CD4-positive, CD25-positive, alpha-beta regulatory T cell (primary cell): ENCODE measurements around the gene PPP6R2. TPM values are rescaled to one million over a fixed set of nuclear protein-coding genes. Genes with fewer than 3 reads are reported as not detected.
A peak's percentile ranks its signal among the peaks of the same experiment; 100 is the strongest.
"Not testable (repeated sequence)": the region's sequence is repeated elsewhere in the genome, so short reads cannot be mapped to it uniquely, and the experiment has no call there.

Experiments used
- ATAC-seq, 2 donors: fragments of 150-1000 bp; cut with Tn5 transposase; one replicate each; pipeline ENCODE4 v1.10.0; 2021; ENCODE audit warnings: low read depth in 2 of 2, moderate number of reproducible peaks in 2 of 2, moderate library complexity in 1 of 2
- DNase-seq, 3 donors: peaks; one replicate each; pipeline versions ENCODE4 v3.0.0 to v3.0.0-alpha.2; 2012 to 2022; ENCODE audit warnings: mixed read lengths in 1 of 3
- H3K27ac ChIP-seq: one replicate; pipeline ENCODE4 v1.7.0; 2013; ENCODE audit warnings: mild to moderate bottlenecking, low read length; ENCODE audit not compliant: insufficient read depth, poor library complexity, severe bottlenecking
- H3K27me3 ChIP-seq: one replicate; pipeline ENCODE4 v1.7.0; 2013; ENCODE audit warnings: low read length; ENCODE audit not compliant: control insufficient read depth, insufficient read depth
- H3K36me3 ChIP-seq: one replicate; pipeline ENCODE4 v1.7.0; 2013; ENCODE audit warnings: mild to moderate bottlenecking, low read length, moderate library complexity; ENCODE audit not compliant: control insufficient read depth, insufficient read depth
- H3K4me1 ChIP-seq: 2 replicates; pipeline ENCODE4 v1.7.0; 2013; ENCODE audit warnings: mild to moderate bottlenecking, low read length; ENCODE audit not compliant: insufficient read depth, control insufficient read depth, poor library complexity, severe bottlenecking
- H3K4me3 ChIP-seq: one replicate; pipeline ENCODE4 v1.7.0; 2013; ENCODE audit warnings: low read depth, mild to moderate bottlenecking, low read length, moderate library complexity
- H3K9me3 ChIP-seq, 2 experiments: 1 replicate in 1 of 2; 2 replicates in 1 of 2; pipeline ENCODE4 v1.7.0; 2013; ENCODE audit warnings: low read length in 2 of 2, mild to moderate bottlenecking in 1 of 2, moderate library complexity in 1 of 2; ENCODE audit not compliant: control insufficient read depth in 2 of 2
- H3K27ac Mint-ChIP-seq, 3 donors: one replicate each; pipeline ENCODE4 v1.8.0; 2020 to 2022; ENCODE audit warnings: mild to moderate bottlenecking in 3 of 3, mixed read lengths in 3 of 3, moderate library complexity in 2 of 3
- H3K27me3 Mint-ChIP-seq: one replicate; pipeline ENCODE4 v1.8.0; 2022; ENCODE audit warnings: mild to moderate bottlenecking, mixed read lengths
- H3K36me3 Mint-ChIP-seq: one replicate; pipeline ENCODE4 v1.8.0; 2020; ENCODE audit warnings: mixed read lengths
- H3K4me1 Mint-ChIP-seq, 4 donors: one replicate each; pipeline ENCODE4 v1.8.0; 2020 to 2022; ENCODE audit warnings: mixed read lengths in 4 of 4, mild to moderate bottlenecking in 1 of 4
- H3K4me3 Mint-ChIP-seq, 4 donors: one replicate each; pipeline ENCODE4 v1.8.0; 2020 to 2022; ENCODE audit warnings: mild to moderate bottlenecking in 4 of 4, mixed read lengths in 4 of 4, moderate library complexity in 3 of 4
- H3K9me3 Mint-ChIP-seq, 7 donors: one replicate each; pipeline ENCODE4 v1.8.0; 2020 to 2022; ENCODE audit warnings: mixed read lengths in 7 of 7, mild to moderate bottlenecking in 3 of 7, moderate library complexity in 2 of 7
- polyA plus RNA-seq, 4 donors: library from polyadenylated mRNA; unstranded; fragments of 300-500 nt; fragmentation: Illumina TruSeq; gene quantifications; one replicate each; pipeline ENCODE4 v1.2.3, GENCODE V29; 2021
- total RNA-seq: library from RNA; stranded (reverse); gene quantifications from one replicate; pipeline ENCODE4 v1.2.3, GENCODE V29; 2022

Gene PPP6R2
- total and polyA plus RNA-seq, 5 donors from 2014 or later: 15.9 to 85.7 (median 17.6) TPM

DNA sequence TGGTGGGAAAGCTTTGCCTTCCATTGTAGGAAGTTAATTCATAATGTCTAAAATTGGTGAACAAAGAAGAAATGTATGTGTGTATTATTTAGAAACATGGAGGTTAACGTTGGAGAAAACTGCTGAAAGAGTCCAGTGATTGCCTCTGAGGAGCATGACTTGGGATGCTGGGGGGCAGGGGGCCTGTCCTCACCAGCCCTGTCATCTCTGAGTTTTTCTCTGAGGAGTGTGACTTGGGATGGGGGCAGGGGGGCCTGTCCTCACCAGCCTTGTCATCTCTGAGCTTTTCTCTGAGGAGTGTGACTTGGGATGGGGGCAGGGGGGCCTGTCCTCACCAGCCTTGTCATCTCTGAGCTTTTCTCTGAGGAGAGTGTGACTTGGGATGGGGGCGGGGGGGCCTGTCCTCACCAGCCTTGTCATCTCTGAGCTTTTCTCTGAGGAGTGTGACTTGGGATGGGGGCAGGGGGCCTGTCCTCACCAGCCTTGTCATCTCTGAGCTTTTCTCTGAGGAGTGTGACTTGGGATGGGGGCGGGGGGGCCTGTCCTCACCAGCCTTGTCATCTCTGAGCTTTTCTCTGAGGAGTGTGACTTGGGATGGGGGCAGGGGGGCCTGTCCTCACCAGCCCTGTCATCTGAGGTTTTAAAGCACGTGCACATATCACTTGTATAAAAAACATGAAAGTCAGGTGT, 54.4 kb downstream of the PPP6R2 start:
- DNase-seq, H3K4me3 ChIP-seq, H3K4me3 Mint-ChIP-seq, ATAC-seq, H3K9me3 Mint-ChIP-seq, H3K27ac ChIP-seq, H3K4me1 ChIP-seq, H3K27me3 Mint-ChIP-seq, H3K9me3 ChIP-seq, H3K27me3 ChIP-seq: not testable (repeated sequence)
- Mint-ChIP-seq H3K27ac (peak overlapping the region in 2 of 3 donors; percentile 84 to 92), H3K36me3 (peaks cover 22% of the 10 kb centered on the region), H3K4me1 (peaks cover 4 to 34% (median 23%) of the 10 kb centered on the region in 4 donors)
- H3K36me3 ChIP-seq: peaks cover 31% of the 10 kb centered on the region

DNA sequence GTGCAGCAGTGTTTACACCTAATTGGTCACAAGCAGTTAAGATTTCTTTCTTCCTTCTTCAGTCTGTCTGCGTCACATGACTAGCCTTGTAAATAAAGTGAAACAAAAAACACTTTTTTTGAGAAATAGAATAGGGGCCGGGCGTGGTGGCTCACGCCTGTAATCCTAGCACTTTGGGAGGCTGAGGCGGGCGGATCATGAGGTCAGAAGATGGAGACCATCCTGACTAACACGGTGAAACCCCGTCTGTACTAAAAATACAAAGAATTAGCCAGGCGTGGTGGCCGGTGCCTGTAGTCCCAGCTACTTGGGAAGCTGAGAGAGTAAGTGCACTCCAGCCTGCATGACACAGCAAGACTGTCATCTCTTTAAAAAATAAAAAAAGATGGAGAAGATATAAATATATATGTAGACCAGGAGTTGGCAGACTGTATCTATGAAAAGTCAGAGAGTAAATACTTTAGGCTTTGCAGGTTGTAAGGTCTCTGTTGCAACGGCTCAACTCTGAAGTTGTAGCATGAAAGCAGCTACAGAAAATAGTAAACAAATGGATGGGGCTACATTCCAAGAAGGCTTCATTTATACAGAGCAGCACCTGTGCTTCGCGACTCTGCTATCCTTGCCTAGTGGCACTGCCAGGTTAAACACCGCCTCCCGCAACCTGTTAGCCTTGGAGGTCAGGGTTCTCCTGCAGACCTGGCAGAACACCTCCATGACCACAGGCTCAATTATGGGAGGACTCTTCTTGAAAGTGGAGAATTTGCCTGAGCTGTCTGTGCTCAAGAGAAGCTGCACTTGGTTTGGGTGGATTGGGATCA, 55.9 kb downstream of the PPP6R2 start:
- H3K27me3 ChIP-seq: no peaks in the 10 kb centered on the region
- H3K4me3 Mint-ChIP-seq: no peak overlapping the region
- H3K27me3 Mint-ChIP-seq: no peaks in the 10 kb centered on the region
- no peak overlapping the region for H3K27ac ChIP-seq
- DNase-seq: peak in 1 of 3 donors; percentile 23
- peaks cover 4 to 33% (median 22%) of the 10 kb centered on the region in 4 donors for H3K4me1 Mint-ChIP-seq
- peaks cover 11% of the 10 kb centered on the region for H3K36me3 Mint-ChIP-seq
- no peaks in the 10 kb centered on the region for H3K9me3 ChIP-seq
- peaks cover 28% of the 10 kb centered on the region for H3K36me3 ChIP-seq
- no peaks in the 10 kb centered on the region for H3K4me1 ChIP-seq
- no peak for ATAC-seq
- H3K27ac Mint-ChIP-seq: peak overlapping the region; percentile 61 to 89 (median 87)
- H3K9me3 Mint-ChIP-seq: no peaks in the 10 kb centered on the region
- H3K4me3 ChIP-seq: no peak overlapping the region

DNA sequence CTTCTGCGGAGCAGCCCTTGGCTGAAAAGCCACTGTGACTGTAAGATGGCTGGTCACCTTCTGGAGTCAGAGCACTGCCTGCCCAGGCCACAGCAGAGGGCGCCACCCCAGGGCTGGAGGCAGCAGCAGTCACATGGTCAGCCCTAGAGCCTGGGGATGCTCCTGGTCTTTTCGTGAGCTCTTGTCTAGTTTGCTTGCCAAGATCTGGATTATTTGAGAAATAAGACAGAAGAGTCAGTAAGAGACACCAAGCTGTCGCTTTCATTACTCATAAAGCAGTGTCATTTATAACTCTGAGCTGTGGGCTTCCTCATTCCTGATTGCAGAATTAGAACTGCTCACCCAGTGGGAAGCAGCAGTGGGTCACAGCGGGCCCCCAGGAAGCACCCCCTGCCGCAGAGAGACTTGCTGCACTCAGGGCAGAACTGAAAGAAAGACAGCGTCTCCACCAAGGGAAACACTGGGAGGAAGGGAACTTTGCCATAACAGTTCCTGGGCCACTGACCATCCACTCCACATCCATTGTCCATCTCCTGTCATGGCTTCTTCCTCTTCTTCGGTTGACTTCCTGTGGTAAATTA, 56.7 kb downstream of the PPP6R2 start:
- Mint-ChIP-seq H3K36me3 (peaks cover 11% of the 10 kb centered on the region), H3K4me3 (peak overlapping the region in 1 of 4 donors; percentile 4)
- no peak overlapping the region for H3K27ac ChIP-seq

DNA sequence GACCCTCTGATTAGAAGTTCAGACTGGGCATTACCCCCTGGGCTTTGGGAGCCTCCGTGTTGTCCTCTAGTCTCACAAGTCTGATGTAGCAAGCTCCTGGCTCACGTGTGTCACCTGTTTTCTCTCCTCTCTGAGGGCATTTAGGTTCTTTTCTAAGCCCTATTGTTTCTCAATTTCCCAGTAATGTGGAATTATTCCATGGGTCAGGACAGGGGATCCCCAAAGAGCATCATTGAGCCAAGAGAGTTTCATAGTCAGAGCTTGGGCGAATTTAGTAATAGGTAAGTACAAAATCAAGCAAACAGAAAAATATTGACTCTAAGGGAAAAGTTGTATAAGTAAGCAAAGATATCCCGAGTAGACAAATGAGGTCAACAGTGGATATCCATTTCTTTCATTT, 57.3 kb downstream of the PPP6R2 start:
- no peak overlapping the region for H3K27ac ChIP-seq
- no peak for ATAC-seq
- DNase-seq: no peak

More for the DNA sequence above, 56.7 kb downstream of the PPP6R2 start:
- DNase-seq (peak in 2 of 3 donors; percentile 10 to 20), ATAC-seq (peak in 1 of 2 donors; percentile 65)
- Mint-ChIP-seq H3K27ac (peak overlapping the region; percentile 61 to 89 (median 87)), H3K27me3 (no peaks in the 10 kb centered on the region), H3K4me1 (peaks cover 4 to 33% (median 21%) of the 10 kb centered on the region in 4 donors), H3K9me3 (no peaks in the 10 kb centered on the region)
- Histone ChIP-seq H3K4me3 (no peak overlapping the region), H3K27me3 (no peaks in the 10 kb centered on the region), H3K4me1 (no peaks in the 10 kb centered on the region), H3K36me3 (peaks cover 24% of the 10 kb centered on the region), H3K9me3 (no peaks in the 10 kb centered on the region)

DNA sequence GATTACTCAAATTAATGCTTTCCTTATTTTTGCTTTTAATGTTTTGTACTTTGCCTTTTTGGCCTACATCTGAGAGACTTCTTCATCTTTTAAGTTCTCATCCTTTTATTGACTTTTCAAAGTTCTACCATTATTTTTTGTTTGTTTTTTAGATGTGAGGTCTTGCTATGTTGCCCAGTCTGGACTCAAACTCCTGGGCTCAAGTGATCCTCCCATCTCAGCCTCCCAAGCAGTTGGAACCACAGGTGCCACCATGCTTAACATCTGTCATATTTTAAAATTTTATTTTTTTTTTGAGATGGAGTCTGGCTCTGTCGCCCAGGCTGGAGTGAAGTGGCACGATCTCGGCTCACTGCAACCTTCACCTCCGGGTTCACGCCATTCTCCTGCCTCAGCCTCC, 57.8 kb downstream of the PPP6R2 start:
- no peak for ATAC-seq
- Histone ChIP-seq H3K36me3 (peaks cover 17% of the 10 kb centered on the region), H3K27me3 (no peaks in the 10 kb centered on the region), H3K4me3 (no peak overlapping the region), H3K27ac (no peak overlapping the region), H3K9me3 (no peaks in the 10 kb centered on the region), H3K4me1 (no peaks in the 10 kb centered on the region)
- peak overlapping the region in 1 of 4 donors; percentile 93 for H3K4me3 Mint-ChIP-seq
- peaks cover 4 to 33% (median 21%) of the 10 kb centered on the region in 4 donors for H3K4me1 Mint-ChIP-seq
- H3K27me3 Mint-ChIP-seq: no peaks in the 10 kb centered on the region
- H3K36me3 Mint-ChIP-seq: peaks cover 7% of the 10 kb centered on the region
- no peak for DNase-seq
- peak overlapping the region in 1 of 3 donors; percentile 89 for H3K27ac Mint-ChIP-seq
- no peaks in the 10 kb centered on the region for H3K9me3 Mint-ChIP-seq

More for the DNA sequence above, 57.3 kb downstream of the PPP6R2 start:
- peaks cover 4 to 33% (median 21%) of the 10 kb centered on the region in 4 donors for H3K4me1 Mint-ChIP-seq
- H3K9me3 Mint-ChIP-seq: no peaks in the 10 kb centered on the region
- H3K27ac Mint-ChIP-seq: peak overlapping the region in 2 of 3 donors; percentile 87 to 89
- no peaks in the 10 kb centered on the region for H3K9me3 ChIP-seq
- no peak overlapping the region for H3K4me3 ChIP-seq
- H3K4me1 ChIP-seq: no peaks in the 10 kb centered on the region
- peaks cover 19% of the 10 kb centered on the region for H3K36me3 ChIP-seq
- no peaks in the 10 kb centered on the region for H3K27me3 Mint-ChIP-seq
- H3K4me3 Mint-ChIP-seq: no peak overlapping the region
- H3K36me3 Mint-ChIP-seq: peaks cover 6% of the 10 kb centered on the region
- no peaks in the 10 kb centered on the region for H3K27me3 ChIP-seq

DNA sequence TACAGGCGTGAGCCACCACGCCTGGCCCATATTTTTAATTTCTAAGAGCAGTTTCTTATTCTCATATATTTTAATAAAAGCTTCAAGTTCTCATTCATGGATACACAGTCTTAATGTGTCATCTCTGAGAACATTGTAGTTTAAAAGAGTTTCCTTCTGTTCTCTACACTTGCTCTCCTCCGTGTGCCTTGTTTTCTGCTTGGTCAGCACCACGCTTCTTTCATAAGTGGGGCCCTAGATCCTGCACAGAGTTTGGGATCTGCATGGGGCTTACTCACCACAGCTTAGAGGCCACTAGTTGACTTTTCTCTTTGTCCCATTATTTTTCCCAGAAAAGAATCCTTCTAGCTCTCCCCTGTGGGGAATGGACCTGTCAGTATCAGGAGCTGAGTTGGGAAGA, 58.8 kb downstream of the PPP6R2 start:
- H3K27ac Mint-ChIP-seq: no peak overlapping the region

DNA sequence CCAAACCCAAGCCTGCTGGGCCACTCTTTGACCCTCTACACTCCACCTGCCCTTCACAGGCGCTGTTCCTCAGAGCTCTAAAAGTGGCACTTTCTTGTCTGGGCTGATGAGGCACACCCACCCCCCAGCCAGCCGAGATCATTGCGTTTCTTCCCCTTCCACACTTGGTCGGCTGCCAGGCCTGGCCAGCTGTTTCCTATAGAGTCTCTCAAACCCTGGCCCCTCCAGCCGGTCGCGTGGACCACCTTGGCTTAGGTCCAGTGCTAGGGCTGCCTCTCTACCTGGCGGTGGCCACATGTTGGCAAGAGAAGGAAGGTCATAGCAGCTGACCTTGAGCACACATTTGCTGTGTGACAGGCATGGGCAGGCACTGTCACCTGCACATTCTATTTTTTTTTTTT, 60.6 kb downstream of the PPP6R2 start:
- Histone ChIP-seq H3K27ac (no peak overlapping the region), H3K36me3 (peaks cover 32% of the 10 kb centered on the region), H3K9me3 (no peaks in the 10 kb centered on the region), H3K4me1 (no peaks in the 10 kb centered on the region), H3K4me3 (no peak overlapping the region), H3K27me3 (no peaks in the 10 kb centered on the region)
- Mint-ChIP-seq H3K9me3 (no peaks in the 10 kb centered on the region), H3K27ac (peak overlapping the region; percentile 42 to 85 (median 71)), H3K4me3 (no peak overlapping the region), H3K4me1 (peaks cover 4 to 25% (median 15%) of the 10 kb centered on the region in 4 donors), H3K36me3 (peaks cover 9% of the 10 kb centered on the region), H3K27me3 (no peaks in the 10 kb centered on the region)
- ATAC-seq: no peak
- DNase-seq: no peak

More for the DNA sequence above, 58.8 kb downstream of the PPP6R2 start:
- DNase-seq (no peak), ATAC-seq (no peak)
- H3K27ac ChIP-seq: no peak overlapping the region
- no peaks in the 10 kb centered on the region for H3K27me3 Mint-ChIP-seq
- no peaks in the 10 kb centered on the region for H3K27me3 ChIP-seq
- peaks cover 8% of the 10 kb centered on the region for H3K36me3 Mint-ChIP-seq
- H3K4me3 Mint-ChIP-seq: no peak overlapping the region
- H3K4me3 ChIP-seq: no peak overlapping the region
- no peaks in the 10 kb centered on the region for H3K9me3 Mint-ChIP-seq
- no peaks in the 10 kb centered on the region for H3K9me3 ChIP-seq
- H3K36me3 ChIP-seq: peaks cover 19% of the 10 kb centered on the region
- H3K4me1 Mint-ChIP-seq: peaks cover 4 to 30% (median 18%) of the 10 kb centered on the region in 4 donors
- no peaks in the 10 kb centered on the region for H3K4me1 ChIP-seq
